Uterus (tissue), 4 donors: Measurements from ENCODE around the gene UST. TPM values are rescaled to one million over a fixed set of nuclear protein-coding genes. Genes with fewer than 3 reads are reported as not detected.
A peak's percentile ranks its signal among the peaks of the same experiment; 100 is the strongest.
"Not testable (repeated sequence)": the region's sequence is repeated elsewhere in the genome, so short reads cannot be mapped to it uniquely, and the experiment has no call there.

ENCODE experiments used
- DNase-seq, 2 donors: peaks; one replicate each; pipeline ENCODE4 v3.0.0-alpha.2; 2019 to 2020
- H3K27ac ChIP-seq, 2 donors: fragments of 200-600 bp; sonication (generic); 1 replicate in 1 of 2; 2 replicates in 1 of 2; pipeline ENCODE4 v1.5.1; 2016 to 2018
- H3K27me3 ChIP-seq, 2 donors: fragments of 200-600 bp; sonication (generic); one replicate each; pipeline ENCODE4 v1.5.1; 2018 to 2019; ENCODE audit warnings: control low read depth in 1 of 2
- H3K36me3 ChIP-seq, 2 donors: fragments of 200-600 bp; sonication (generic); one replicate each; pipeline ENCODE4 v1.5.1; 2019; ENCODE audit warnings: control low read depth in 1 of 2
- H3K4me1 ChIP-seq, 2 donors: fragments of 200-600 bp; sonication (generic); one replicate each; pipeline ENCODE4 v1.5.1; 2018 to 2019; ENCODE audit warnings: control low read depth in 1 of 2
- H3K4me3 ChIP-seq, 2 donors: fragments of 200-600 bp; sonication (generic); 1 replicate in 1 of 2; 2 replicates in 1 of 2; pipeline ENCODE4 v1.5.1; 2018 to 2019; ENCODE audit warnings: mild to moderate bottlenecking in 1 of 2
- H3K9me3 ChIP-seq, 2 donors: fragments of 200-600 bp; sonication (generic); one replicate each; pipeline ENCODE4 v1.5.1; 2019; ENCODE audit warnings: control low read depth in 1 of 2
- CTCF ChIP-seq, 4 experiments: fragments of 200-600 bp in 2 of 4; fragments of 450-650 bp in 2 of 4; sonication (generic) in 2 of 4; IDR thresholded peaks; one replicate each; pipeline ENCODE4 v1.5.1; 2016 to 2019; ENCODE audit warnings: antibody characterized with exemption in 4 of 4, mild to moderate bottlenecking in 2 of 4, moderate library complexity in 1 of 4
- POLR2A ChIP-seq, 2 donors: fragments of 450-650 bp; IDR thresholded peaks; one replicate each; pipeline ENCODE4 v1.6.1; 2016; ENCODE audit warnings: antibody characterized with exemption in 2 of 2, mild to moderate bottlenecking in 1 of 2, moderate library complexity in 1 of 2
- intact Hi-C: fragments of 100-400 bp; cut with DNase I; formaldehyde crosslinking; loops from one replicate; pipeline ENCODE4 v1.15.1; 2023; ENCODE audit warnings: low total_unique reads
- total RNA-seq, 4 donors: library from RNA; depleted of rRNA in 3 of 4; stranded (reverse); fragments of >200 nt in 3 of 4; gene quantifications; one replicate each; pipeline versions ENCODE4 v1.1.0 to v1.2.4, GENCODE V29; 2014 to 2023
- donor health status: DM: yes; HTN: yes; CAD: no.

The UST gene
- total RNA-seq, 4 donors from 2014 or later = 6.1 to 23.2 (median 17.2) TPM

- Histone ChIP-seq H3K9me3 (no peaks in the 10 kb centered on the region), H3K4me1 (no peaks in the 10 kb centered on the region), H3K4me3 (no peak overlapping the region), H3K27ac (no peak overlapping the region), H3K27me3 (no peaks in the 10 kb centered on the region), H3K36me3 (no peaks in the 10 kb centered on the region)
- TF ChIP-seq POLR2A (IDR thresholded peaks at IDR 0.05) (no peak), CTCF (IDR thresholded peaks at IDR 0.05) (no peak)
- no peak for DNase-seq
- intact Hi-C loops = no loop called here
Observed at GRCh38 chr6:148840256-148840655, 93.4 kb downstream of the UST start.

- Histone ChIP-seq H3K4me1 (no peaks in the 10 kb centered on the region), H3K4me3 (no peak overlapping the region), H3K9me3 (no peaks in the 10 kb centered on the region), H3K27ac (no peak overlapping the region), H3K27me3 (no peaks in the 10 kb centered on the region), H3K36me3 (no peaks in the 10 kb centered on the region)
- TF ChIP-seq POLR2A (IDR thresholded peaks at IDR 0.05) = no peak
- TF ChIP-seq CTCF (IDR thresholded peaks at IDR 0.05) = no peak
- intact Hi-C loops = no loop called here
- DNase-seq = no peak
Observed at GRCh38 chr6:148842296-148843019, 95.6 kb downstream of the UST start.

- H3K9me3 ChIP-seq = no peaks in the 10 kb centered on the region
- intact Hi-C loops = no loop called here
- DNase-seq = no peak
- TF ChIP-seq CTCF (IDR thresholded peaks at IDR 0.05) = no peak
- no peak for TF ChIP-seq POLR2A (IDR thresholded peaks at IDR 0.05)
- H3K4me3 ChIP-seq = no peak overlapping the region
- H3K4me1 ChIP-seq = no peaks in the 10 kb centered on the region
- no peaks in the 10 kb centered on the region for H3K27me3 ChIP-seq
- H3K36me3 ChIP-seq = no peaks in the 10 kb centered on the region
- no peak overlapping the region for H3K27ac ChIP-seq
Observed at GRCh38 chr6:148845464-148845863, 98.6 kb downstream of the UST start.

DNA sequence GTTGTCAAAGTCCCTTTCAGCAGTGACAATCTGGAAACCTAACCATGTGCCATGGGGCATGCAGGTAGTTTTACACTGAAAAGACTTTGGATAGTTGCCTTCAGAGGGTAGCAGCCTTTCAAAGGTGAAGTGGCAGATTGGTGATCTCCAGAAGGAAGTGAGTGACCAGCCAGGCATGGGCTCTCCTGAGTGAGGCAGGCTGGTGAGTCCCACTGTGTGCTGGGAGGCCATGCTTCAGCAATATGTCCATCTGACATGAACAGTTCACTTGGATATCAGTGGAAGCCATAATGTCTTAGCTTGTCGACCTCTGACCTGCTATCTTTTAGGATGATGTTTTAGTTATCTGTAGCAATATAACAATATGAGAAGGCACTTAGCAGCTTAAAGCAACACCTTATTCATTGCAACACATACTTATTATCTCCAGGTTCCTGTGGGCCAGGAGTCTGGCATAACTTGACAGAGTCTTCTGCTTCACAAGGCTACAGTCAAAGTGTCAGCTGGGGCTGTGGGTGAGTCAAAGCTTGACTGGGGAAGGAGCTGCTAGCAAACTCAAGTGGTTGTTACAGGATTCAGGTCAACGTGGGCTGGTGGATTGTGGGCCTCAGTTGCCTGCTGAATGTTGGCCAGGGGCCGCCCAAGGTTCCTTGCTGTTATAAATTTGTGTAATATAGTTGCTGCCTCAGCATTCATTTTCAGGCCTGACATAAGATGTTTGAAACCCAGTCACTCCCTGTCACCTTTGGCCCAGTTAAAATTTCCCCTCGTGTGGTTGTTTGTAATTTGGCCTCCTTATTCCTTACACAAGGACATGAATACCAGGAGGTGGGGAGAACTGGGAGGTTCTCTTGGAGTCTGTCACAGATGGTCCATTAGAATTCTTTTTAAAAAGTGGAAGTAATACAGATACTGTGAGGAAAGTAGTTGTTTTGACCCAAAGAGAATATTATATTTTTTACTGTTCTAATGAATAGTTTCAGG, 100.2 kb downstream of the UST start:
- Histone ChIP-seq H3K4me1 (no peaks in the 10 kb centered on the region), H3K4me3 (no peak overlapping the region), H3K36me3 (no peaks in the 10 kb centered on the region), H3K27me3 (no peaks in the 10 kb centered on the region), H3K9me3 (no peaks in the 10 kb centered on the region), H3K27ac (peak overlapping the region; percentile 8 to 32)
- intact Hi-C loops = no loop called here
- peak in 1 of 2 donors; percentile 23 for DNase-seq
- TF ChIP-seq POLR2A (IDR thresholded peaks at IDR 0.05) = no peak
- no peak for TF ChIP-seq CTCF (IDR thresholded peaks at IDR 0.05)

- H3K4me1 ChIP-seq = no peaks in the 10 kb centered on the region
- no peak for TF ChIP-seq POLR2A (IDR thresholded peaks at IDR 0.05)
- TF ChIP-seq CTCF (IDR thresholded peaks at IDR 0.05) = no peak
Observed at GRCh38 chr6:148848915-148849314, 102.1 kb downstream of the UST start.

DNA sequence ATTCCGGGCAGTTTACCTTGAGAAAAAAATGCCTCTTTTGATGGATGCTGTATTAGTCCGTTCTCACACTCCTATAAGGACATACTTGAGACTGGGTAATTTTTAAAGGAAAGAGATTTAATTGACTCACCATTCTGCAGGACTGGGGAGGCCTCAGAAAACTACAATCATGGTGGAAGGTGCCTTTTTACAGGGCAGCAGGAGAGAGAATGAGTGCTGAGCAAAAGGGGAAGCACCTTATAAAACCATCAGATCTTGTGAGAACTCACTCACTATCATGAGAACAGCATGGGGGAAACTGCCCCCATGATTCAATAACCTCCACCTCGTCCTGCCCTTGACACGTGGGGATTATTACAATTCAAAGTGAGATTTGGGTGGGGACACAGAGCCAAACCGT, 102.6 kb downstream of the UST start:
- H3K36me3 ChIP-seq, H3K27me3 ChIP-seq, H3K27ac ChIP-seq, H3K4me3 ChIP-seq, intact Hi-C loops, DNase-seq, H3K9me3 ChIP-seq, H3K4me1 ChIP-seq: not testable (repeated sequence)

More at GRCh38 chr6:148848915-148849314, 102.1 kb downstream of the UST start:
- H3K4me3 ChIP-seq = no peak overlapping the region
- intact Hi-C loops = no loop called here
- no peaks in the 10 kb centered on the region for H3K27me3 ChIP-seq
- H3K27ac ChIP-seq = no peak overlapping the region
- no peaks in the 10 kb centered on the region for H3K36me3 ChIP-seq
- H3K9me3 ChIP-seq = no peaks in the 10 kb centered on the region
- no peak for DNase-seq
